DND-41 (cell line): ENCODE results near the gene MYDGF.

Source experiments
- ATAC-seq: fragments of 200-7000 bp; cut with Tn5 transposase; 3 replicates; pipeline ENCODE4 v1.9.1; 2021; ENCODE audit warnings: low read depth; ENCODE audit not compliant: insufficient read depth
- DNase-seq: peaks from one replicate; pipeline ENCODE4 v3.0.0-alpha.2; 2020
- H2AFZ ChIP-seq: 2 replicates; pipeline ENCODE4 v1.6.0; 2012; ENCODE audit warnings: low read depth, low read length
- H3K27ac ChIP-seq: 2 replicates; pipeline ENCODE4 v1.5.1; 2012; ENCODE audit warnings: low read length, inconsistent platforms
- H3K27me3 ChIP-seq: fragments of 200-600 bp; sonication (generic); 2 replicates; pipeline ENCODE4 v1.6.0; 2012; ENCODE audit warnings: low read length, mild to moderate bottlenecking, inconsistent platforms; ENCODE audit not compliant: insufficient read depth, poor library complexity
- H3K36me3 ChIP-seq: 2 replicates; pipeline ENCODE4 v1.5.1; 2012; ENCODE audit warnings: low read length, inconsistent platforms; ENCODE audit not compliant: insufficient read depth
- H3K4me1 ChIP-seq: 2 replicates; pipeline ENCODE4 v1.5.1; 2012; ENCODE audit warnings: mild to moderate bottlenecking, low read length; ENCODE audit not compliant: insufficient read depth
- H3K4me2 ChIP-seq: 2 replicates; pipeline ENCODE4 v1.6.0; 2012; ENCODE audit warnings: mild to moderate bottlenecking, moderate library complexity, low read length, inconsistent platforms; ENCODE audit not compliant: insufficient read depth
- H3K4me3 ChIP-seq, 2 experiments: fragments of 200-600 bp in 1 of 2; shearing (Covaris generic) in 1 of 2; 2 replicates each; pipeline ENCODE4 v1.5.1; 2012 to 2016; ENCODE audit warnings: inconsistent platforms in 2 of 2, low read length in 2 of 2, mild to moderate bottlenecking in 2 of 2, low read depth in 1 of 2, moderate library complexity in 1 of 2
- H3K79me2 ChIP-seq: 2 replicates; pipeline ENCODE4 v1.6.0; 2012; ENCODE audit warnings: low read length, inconsistent platforms; ENCODE audit not compliant: insufficient read depth
- H3K9ac ChIP-seq: 2 replicates; pipeline ENCODE4 v1.6.0; 2012; ENCODE audit warnings: low read depth, mild to moderate bottlenecking, inconsistent platforms, low read length, moderate library complexity
- H3K9me3 ChIP-seq: 2 replicates; pipeline ENCODE4 v1.5.1; 2012; ENCODE audit warnings: low read length, moderate library complexity, mild to moderate bottlenecking, inconsistent platforms; ENCODE audit not compliant: insufficient read depth, severe bottlenecking
- H4K20me1 ChIP-seq: 2 replicates; pipeline ENCODE4 v1.6.0; 2012; ENCODE audit warnings: low read length; ENCODE audit not compliant: insufficient read depth
- CTCF ChIP-seq: IDR thresholded peaks from 2 replicates; pipeline ENCODE4 v1.5.1; 2012; ENCODE audit warnings: borderline replicate concordance, low read length, moderate library complexity, mild to moderate bottlenecking; ENCODE audit not compliant: poor library complexity, severe bottlenecking; ENCODE audit errors: extremely low read depth
- EZH2 ChIP-seq: IDR thresholded peaks from 3 replicates; pipeline ENCODE4 v1.6.1; 2012; ENCODE audit warnings: borderline replicate concordance, low read depth, mild to moderate bottlenecking, moderate library complexity, low read length, inconsistent platforms; ENCODE audit not compliant: severe bottlenecking

MYDGF gene

GRCh38 chr19:4689403-4689802 is 19.3 kb upstream of the MYDGF start:
- peaks cover 89% of the 10 kb centered on the region for H3K36me3 ChIP-seq
- H3K9ac ChIP-seq, result no peak overlapping the region
- H3K27me3 ChIP-seq, result no peaks in the 10 kb centered on the region
- no peak for ATAC-seq
- peaks cover 4% of the 10 kb centered on the region for H4K20me1 ChIP-seq
- H3K4me3 ChIP-seq, result no peak overlapping the region
- H3K27ac ChIP-seq, result no peak overlapping the region
- no peak overlapping the region for H2AFZ ChIP-seq
- TF ChIP-seq EZH2 (no peak), CTCF (no peak)
- no peaks in the 10 kb centered on the region for H3K9me3 ChIP-seq
- DNase-seq, result no peak
- H3K79me2 ChIP-seq, result no peaks in the 10 kb centered on the region
- no peak overlapping the region for H3K4me2 ChIP-seq
- no peaks in the 10 kb centered on the region for H3K4me1 ChIP-seq

GRCh38 chr19:4688587-4688986 is 18.4 kb upstream of the MYDGF start:
- Histone ChIP-seq H3K4me1 (no peaks in the 10 kb centered on the region), H4K20me1 (peaks cover 4% of the 10 kb centered on the region), H3K36me3 (peaks cover 89% of the 10 kb centered on the region), H3K27me3 (no peaks in the 10 kb centered on the region), H3K4me3 (no peak overlapping the region), H2AFZ (no peak overlapping the region), H3K27ac (no peak overlapping the region), H3K4me2 (no peak overlapping the region), H3K79me2 (no peaks in the 10 kb centered on the region), H3K9ac (no peak overlapping the region), H3K9me3 (no peaks in the 10 kb centered on the region)
- TF ChIP-seq CTCF, result no peak
- TF ChIP-seq EZH2, result no peak
- ATAC-seq (no peak), DNase-seq (no peak)

GRCh38 chr19:4687396-4687795 is 17.3 kb upstream of the MYDGF start:
- Histone ChIP-seq H3K27ac (no peak overlapping the region), H3K36me3 (peaks cover 88% of the 10 kb centered on the region), H3K9ac (no peak overlapping the region), H2AFZ (no peak overlapping the region), H3K4me1 (no peaks in the 10 kb centered on the region), H4K20me1 (no peaks in the 10 kb centered on the region; the same call in 1 of the 2 replicates), H3K27me3 (no peaks in the 10 kb centered on the region), H3K9me3 (no peaks in the 10 kb centered on the region), H3K4me3 (no peak overlapping the region), H3K4me2 (no peak overlapping the region), H3K79me2 (no peaks in the 10 kb centered on the region)
- no peak for ATAC-seq
- TF ChIP-seq EZH2, result no peak
- no peak for TF ChIP-seq CTCF
- no peak for DNase-seq

GRCh38 chr19:4686700-4687099 is 16.6 kb upstream of the MYDGF start:
- H3K79me2 ChIP-seq, result no peaks in the 10 kb centered on the region
- DNase-seq (no peak), ATAC-seq (no peak)
- H3K27me3 ChIP-seq, result no peaks in the 10 kb centered on the region
- no peak overlapping the region for H2AFZ ChIP-seq
- H3K27ac ChIP-seq, result no peak overlapping the region
- H3K36me3 ChIP-seq, result peaks cover 87% of the 10 kb centered on the region
- no peak overlapping the region for H3K4me2 ChIP-seq
- no peaks in the 10 kb centered on the region; the same call in 1 of the 2 replicates for H4K20me1 ChIP-seq
- no peaks in the 10 kb centered on the region for H3K4me1 ChIP-seq
- H3K9ac ChIP-seq, result no peak overlapping the region
- TF ChIP-seq CTCF (no peak), EZH2 (no peak)
- H3K4me3 ChIP-seq, result no peak overlapping the region
- no peaks in the 10 kb centered on the region for H3K9me3 ChIP-seq
